Sigmoid colon (tissue), 7 donors: ENCODE results near the gene MAPT. TPM values are rescaled to one million over a fixed set of nuclear protein-coding genes. Genes with fewer than 3 reads are reported as not detected.

Source experiments
- DNase-seq: peaks from one replicate; pipeline ENCODE4 v3.0.0-alpha.2; 2019
- H3K27ac ChIP-seq, 4 donors: fragments of 200-600 bp; sonication (generic); one replicate each; pipeline ENCODE4 v1.5.1; 2016 to 2019; ENCODE audit warnings: mild to moderate bottlenecking in 1 of 4
- H3K27me3 ChIP-seq, 3 donors: fragments of 200-600 bp; sonication (generic); one replicate each; pipeline ENCODE4 v1.5.1; 2019; ENCODE audit warnings: mild to moderate bottlenecking in 1 of 3
- H3K36me3 ChIP-seq, 4 donors: fragments of 200-600 bp; sonication (generic); one replicate each; pipeline ENCODE4 v1.5.1; 2016 to 2019
- H3K4me1 ChIP-seq, 4 donors: fragments of 200-600 bp; sonication (generic); one replicate each; pipeline ENCODE4 v1.5.1; 2017 to 2019
- H3K4me3 ChIP-seq, 4 donors: fragments of 200-600 bp; sonication (generic); one replicate each; pipeline ENCODE4 v1.5.1; 2017 to 2019; ENCODE audit warnings: mild to moderate bottlenecking in 2 of 4, moderate library complexity in 1 of 4
- H3K9me3 ChIP-seq, 4 donors: fragments of 200-600 bp in 3 of 4; sonication (generic) in 3 of 4; one replicate each; pipeline versions ENCODE4 v1.5.1 to v1.6.1; 2013 to 2019
- CTCF ChIP-seq, 4 experiments: fragments of 450-650 bp in 3 of 4; fragments of 200-600 bp in 1 of 4; IDR thresholded peaks; one replicate each; pipeline ENCODE4 v1.5.1; 2016 to 2019; ENCODE audit warnings: antibody characterized with exemption in 4 of 4, mild to moderate bottlenecking in 3 of 4, moderate library complexity in 2 of 4
- EP300 ChIP-seq, 4 donors: sonication (generic); formaldehyde crosslinking; IDR thresholded peaks; one replicate each; pipeline ENCODE4 v1.6.1; 2017; ENCODE audit warnings: antibody characterized with exemption in 4 of 4
- POLR2A ChIP-seq, 2 donors: fragments of 450-650 bp; IDR thresholded peaks; one replicate each; pipeline ENCODE4 v1.6.1; 2016; ENCODE audit warnings: antibody characterized with exemption in 2 of 2, mild to moderate bottlenecking in 2 of 2, moderate library complexity in 2 of 2
- POLR2AphosphoS5 ChIP-seq, 4 donors: sonication (generic); formaldehyde crosslinking; IDR thresholded peaks; one replicate each; pipeline ENCODE4 v1.6.1; 2017; ENCODE audit warnings: antibody characterized with exemption in 4 of 4
- WGBS, 2 donors: extraction: QIAGEN DNeasy Blood & Tissue Kit; methylation state at CpG; one replicate each; pipeline ENCODE4 v1.1.7; 2013; 5-methylcytosine and 5-hydroxymethylcytosine counted together
- intact Hi-C: fragments of 100-400 bp; cut with DNase I; formaldehyde crosslinking; loops from one replicate; pipeline ENCODE4 v1.15.1; 2023
- polyA plus RNA-seq, 3 donors: library from polyadenylated mRNA; stranded (reverse); fragments of 200-250 nt; gene quantifications; one replicate each; pipeline ENCODE4 v1.2.3, GENCODE V29; 2013
- total RNA-seq, 4 donors: library from RNA; depleted of rRNA; stranded (reverse); fragments of >200 nt; gene quantifications; one replicate each; pipeline ENCODE4 v1.1.0, GENCODE V29; 2016
- donor health status: healthy with polysubstance abuse.
- donor health status: Bipolar disorder and iron deficiency.
- donor health status: healthy.

MAPT gene
- total and polyA plus RNA-seq, 7 donors: 0.60 to 20.5 (median 10.9) TPM; not detected in 1

GRCh38 chr17:45917081-45917480, 22.7 kb downstream of the MAPT start:
- 75 to 76% methylated on average over 7 of the region's 7 CpGs for WGBS, 2 donors

GRCh38 chr17:45918241-45918745, 23.9 kb downstream of the MAPT start:
- Histone ChIP-seq H3K27me3 (no peaks in the 10 kb centered on the region), H3K27ac (no peak overlapping the region), H3K9me3 (no peaks in the 10 kb centered on the region), H3K36me3 (no peaks in the 10 kb centered on the region), H3K4me3 (no peak overlapping the region), H3K4me1 (no peaks in the 10 kb centered on the region)
- DNase-seq: no peak
- TF ChIP-seq POLR2AphosphoS5 (IDR thresholded peaks at IDR 0.05): no peak
- TF ChIP-seq POLR2A (IDR thresholded peaks at IDR 0.05): no peak
- TF ChIP-seq CTCF (IDR thresholded peaks at IDR 0.05): no peak
- no peak for TF ChIP-seq EP300 (IDR thresholded peaks at IDR 0.05)
- intact Hi-C loops: no loop called here
- WGBS, 2 donors: 91 to 96% methylated on average over 2 of the region's 2 CpGs

More at GRCh38 chr17:45917081-45917480, 22.7 kb downstream of the MAPT start:
- no peaks in the 10 kb centered on the region for H3K4me1 ChIP-seq
- DNase-seq: no peak
- H3K36me3 ChIP-seq: no peaks in the 10 kb centered on the region
- H3K4me3 ChIP-seq: no peak overlapping the region
- no peaks in the 10 kb centered on the region for H3K27me3 ChIP-seq
- H3K9me3 ChIP-seq: peaks cover 0 to 3% (median 0%) of the 10 kb centered on the region in 4 donors
- no peak for TF ChIP-seq POLR2AphosphoS5 (IDR thresholded peaks at IDR 0.05)
- no peak for TF ChIP-seq POLR2A (IDR thresholded peaks at IDR 0.05)
- TF ChIP-seq CTCF (IDR thresholded peaks at IDR 0.05): no peak
- no peak for TF ChIP-seq EP300 (IDR thresholded peaks at IDR 0.05)
- intact Hi-C loops: no loop called here
- no peak overlapping the region for H3K27ac ChIP-seq

GRCh38 chr17:45919136-45919535, 24.8 kb downstream of the MAPT start:
- no peaks in the 10 kb centered on the region for H3K27me3 ChIP-seq
- no peak overlapping the region for H3K27ac ChIP-seq
- TF ChIP-seq CTCF (IDR thresholded peaks at IDR 0.05) (no peak), EP300 (IDR thresholded peaks at IDR 0.05) (no peak), POLR2AphosphoS5 (IDR thresholded peaks at IDR 0.05) (no peak), POLR2A (IDR thresholded peaks at IDR 0.05) (no peak)
- no peaks in the 10 kb centered on the region for H3K9me3 ChIP-seq
- H3K4me1 ChIP-seq: no peaks in the 10 kb centered on the region
- no peak for DNase-seq
- no peaks in the 10 kb centered on the region for H3K36me3 ChIP-seq
- no peak overlapping the region for H3K4me3 ChIP-seq
- 76 to 83% methylated on average over 15 of the region's 15 CpGs for WGBS, 2 donors
- intact Hi-C loops: no loop called here

GRCh38 chr17:45920083-45920482, 25.7 kb downstream of the MAPT start:
- no peak for DNase-seq
- Histone ChIP-seq H3K4me1 (no peaks in the 10 kb centered on the region), H3K27me3 (no peaks in the 10 kb centered on the region), H3K9me3 (no peaks in the 10 kb centered on the region), H3K27ac (no peak overlapping the region), H3K4me3 (no peak overlapping the region), H3K36me3 (no peaks in the 10 kb centered on the region)
- WGBS, 2 donors: 72 to 84% methylated on average over 9 of the region's 9 CpGs
- TF ChIP-seq POLR2AphosphoS5 (IDR thresholded peaks at IDR 0.05): no peak
- intact Hi-C loops: no loop called here

GRCh38 chr17:45923511-45924268, 29.3 kb downstream of the MAPT start:
- TF ChIP-seq POLR2A (IDR thresholded peaks at IDR 0.05) (no peak), POLR2AphosphoS5 (IDR thresholded peaks at IDR 0.05) (no peak), EP300 (IDR thresholded peaks at IDR 0.05) (no peak), CTCF (IDR thresholded peaks at IDR 0.05) (no peak)
- DNase-seq: no peak
- 72 to 83% methylated on average over 7 of the region's 7 CpGs for WGBS, 2 donors
- intact Hi-C loops: no loop called here
- Histone ChIP-seq H3K36me3 (no peaks in the 10 kb centered on the region), H3K4me1 (no peaks in the 10 kb centered on the region), H3K27ac (no peak overlapping the region), H3K27me3 (no peaks in the 10 kb centered on the region), H3K4me3 (no peak overlapping the region), H3K9me3 (peaks cover 0 to 6% (median 2%) of the 10 kb centered on the region in 4 donors)
